GM18505 (cell line): ENCODE results near the gene TMEM18.

Source experiments
- ATAC-seq: cut with Tn5 transposase; IDR thresholded peaks from one replicate; pipeline ENCODE4 v1.9.1; 2021; ENCODE audit not compliant: unreplicated experiment
- POLR2A ChIP-seq: IDR thresholded peaks from 4 replicates; pipeline ENCODE4 v1.6.1; 2011; ENCODE audit warnings: borderline replicate concordance; ENCODE audit not compliant: insufficient read depth, insufficient read length; ENCODE audit errors: extremely low read depth

The TMEM18 gene

DNA sequence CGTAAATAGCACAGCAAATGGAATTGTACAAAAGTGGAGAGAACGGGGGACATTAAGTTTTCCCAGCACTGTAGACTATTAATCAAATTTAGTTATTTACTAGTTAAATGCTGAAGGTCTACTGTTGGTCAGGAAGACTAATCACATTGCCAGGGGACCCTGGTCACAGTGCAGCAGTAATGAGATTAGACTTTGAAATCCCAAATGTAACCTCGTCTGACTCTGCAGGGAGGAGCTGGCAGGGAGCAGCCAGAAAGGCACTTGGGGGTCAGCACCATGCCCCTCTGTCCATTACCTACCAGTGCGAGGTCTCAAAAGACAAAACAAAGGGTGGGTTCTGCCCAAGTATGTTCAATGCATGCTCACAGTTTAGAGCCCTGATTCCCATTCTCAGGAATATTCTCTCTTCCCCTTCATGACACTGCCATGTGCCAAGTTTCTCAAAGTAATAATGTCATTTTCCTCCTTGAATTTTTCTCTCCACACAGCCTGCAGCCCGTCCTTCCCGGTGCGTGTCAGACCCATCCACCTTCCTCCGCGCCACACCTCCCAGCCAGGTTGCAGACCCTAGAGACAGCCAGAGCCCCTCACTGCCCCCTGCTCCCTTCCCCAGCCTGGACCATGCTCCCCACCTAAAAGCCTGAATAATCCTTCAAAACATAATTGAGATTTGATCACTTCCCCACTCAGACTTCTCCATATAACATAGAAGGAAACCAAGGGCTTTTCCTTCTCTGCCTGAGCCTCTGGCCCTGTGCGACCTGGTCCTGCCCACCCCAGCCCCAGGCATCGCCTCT lies 52.5 kb downstream of the TMEM18 start:
- TF ChIP-seq POLR2A, result no peak
- no peak for ATAC-seq

- no peak for TF ChIP-seq POLR2A
- ATAC-seq, result no peak
Observed at GRCh38 chr2:624096-624495, 53.1 kb downstream of the TMEM18 start.

DNA sequence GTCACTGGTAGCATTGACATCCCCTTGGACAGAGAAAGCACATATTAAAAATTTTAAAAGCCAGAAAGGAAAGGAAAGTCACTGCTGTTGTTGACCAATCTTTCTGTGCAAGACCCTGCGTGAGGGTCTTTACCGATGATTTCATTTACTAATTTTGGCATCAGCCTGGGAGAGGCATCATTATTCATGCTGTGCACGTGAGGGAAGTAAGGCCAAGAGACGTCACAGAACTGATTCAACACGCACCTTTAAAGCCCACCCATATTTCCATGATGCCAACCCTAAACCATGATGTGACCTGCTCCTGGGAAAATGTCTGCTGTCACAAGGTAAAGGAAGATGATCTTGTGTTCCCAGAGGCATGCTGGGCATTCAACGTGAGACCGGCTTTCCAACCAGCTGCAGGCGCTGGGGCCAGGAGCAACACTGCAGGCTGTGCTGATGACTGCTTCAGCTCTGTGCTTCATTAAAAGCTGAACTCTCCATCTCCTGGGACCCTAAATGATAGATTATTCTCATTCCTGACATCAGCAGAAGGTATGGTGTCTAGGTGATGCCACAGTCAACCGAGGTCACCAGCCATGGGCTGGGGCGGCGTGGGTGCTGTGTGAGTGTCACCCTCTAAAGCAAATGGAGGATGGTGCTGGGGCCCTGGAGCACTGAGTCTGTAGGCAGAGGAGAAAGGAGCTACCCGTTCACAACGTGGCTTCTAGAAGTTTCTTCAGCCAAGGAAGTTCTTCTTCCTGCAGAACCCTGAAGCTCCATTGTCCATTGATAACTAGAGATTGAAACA lies 53.9 kb downstream of the TMEM18 start:
- no peak for ATAC-seq
- TF ChIP-seq POLR2A, result no peak

- no peak for ATAC-seq
- TF ChIP-seq POLR2A, result no peak
Observed at GRCh38 chr2:622357-622756, 54.8 kb downstream of the TMEM18 start.

GRCh38 chr2:621303-622099 lies 55.7 kb downstream of the TMEM18 start:
- no peak for ATAC-seq
- TF ChIP-seq POLR2A, result no peak

DNA sequence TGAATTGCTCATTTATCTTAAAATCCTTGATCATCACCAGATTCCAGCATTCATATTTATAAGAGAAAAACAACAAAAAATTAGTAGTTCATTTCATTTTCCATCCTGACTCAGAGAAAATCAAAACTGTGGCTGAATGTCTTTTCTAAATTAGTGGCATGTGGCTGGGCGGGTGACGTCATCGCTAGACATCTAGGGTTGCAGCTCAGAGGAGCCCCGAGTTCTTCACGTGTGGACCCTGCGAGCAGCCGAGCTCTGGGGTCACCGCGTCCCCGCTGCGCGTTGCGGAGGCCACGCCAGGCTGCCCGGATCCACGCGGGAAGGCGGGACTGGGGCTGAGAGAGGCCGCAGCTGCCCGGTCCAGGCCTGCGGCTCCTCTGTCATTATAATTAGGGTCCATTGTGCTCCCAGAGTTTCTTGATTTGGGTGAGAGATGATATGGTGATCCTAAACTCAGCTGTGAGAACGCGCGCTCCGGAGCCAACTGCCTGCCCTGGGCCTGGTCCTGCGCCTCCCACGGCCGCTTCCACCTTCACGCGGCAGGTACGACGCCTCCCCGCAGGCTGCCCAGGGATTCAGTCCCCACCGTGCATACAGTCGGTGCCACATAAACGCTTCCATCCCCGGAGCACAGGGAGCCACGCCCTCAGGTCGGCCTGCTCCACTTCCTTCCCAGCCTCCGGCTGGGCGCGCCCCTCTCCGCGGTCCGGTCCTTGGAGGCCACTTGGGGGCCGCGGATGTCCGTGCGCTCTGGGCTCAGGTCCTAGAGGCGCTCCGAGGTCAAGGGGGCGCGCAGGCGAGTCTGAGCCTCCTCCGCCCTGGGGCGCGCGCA lies 56.5 kb downstream of the TMEM18 start:
- no peak for TF ChIP-seq POLR2A
- no peak for ATAC-seq

GRCh38 chr2:620004-620403 lies 57.2 kb downstream of the TMEM18 start:
- ATAC-seq, result no peak
- TF ChIP-seq POLR2A, result no peak

DNA sequence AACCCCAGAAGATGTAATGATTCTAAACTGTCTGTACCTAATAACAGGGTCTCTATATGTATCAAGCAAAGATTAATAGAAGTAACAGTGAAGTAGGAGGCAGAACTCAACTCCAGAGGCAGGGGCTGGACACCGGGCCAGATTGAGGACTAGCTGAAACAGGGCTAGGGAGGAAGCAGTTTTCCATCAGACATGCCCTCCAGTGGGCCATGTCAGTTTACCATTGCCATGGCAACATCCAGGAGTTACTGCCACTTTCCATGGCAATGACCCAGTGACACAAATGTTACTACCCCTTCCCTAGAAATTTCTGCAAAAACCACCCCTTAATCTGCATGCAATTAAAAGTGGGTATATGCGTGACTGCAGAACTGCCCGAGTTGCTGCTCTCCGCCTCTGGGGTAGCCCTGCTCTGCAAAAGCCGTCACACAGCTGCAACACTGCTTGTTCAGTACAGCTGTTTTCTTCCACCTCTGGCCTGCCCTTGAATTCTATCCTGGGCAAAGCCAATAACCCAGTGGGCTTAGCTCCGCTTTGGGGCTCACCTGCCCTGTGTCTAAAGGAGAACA lies 58.7 kb downstream of the TMEM18 start:
- no peak for TF ChIP-seq POLR2A
- ATAC-seq, result no peak

GRCh38 chr2:618005-618404 lies 59.2 kb downstream of the TMEM18 start:
- ATAC-seq, result no peak
- no peak for TF ChIP-seq POLR2A
